ENCODE results near the gene C2CD4D. TPM values are rescaled to one million over a fixed set of nuclear protein-coding genes. Genes with fewer than 3 reads are reported as not detected.
"Not testable (repeated sequence)": the region's sequence is repeated elsewhere in the genome, so short reads cannot be mapped to it uniquely, and the experiment has no call there.

The C2CD4D gene
- total RNA-seq, 4 donors from 2014 or later = 1.4 to 4.2 (median 2.3) TPM

DNA sequence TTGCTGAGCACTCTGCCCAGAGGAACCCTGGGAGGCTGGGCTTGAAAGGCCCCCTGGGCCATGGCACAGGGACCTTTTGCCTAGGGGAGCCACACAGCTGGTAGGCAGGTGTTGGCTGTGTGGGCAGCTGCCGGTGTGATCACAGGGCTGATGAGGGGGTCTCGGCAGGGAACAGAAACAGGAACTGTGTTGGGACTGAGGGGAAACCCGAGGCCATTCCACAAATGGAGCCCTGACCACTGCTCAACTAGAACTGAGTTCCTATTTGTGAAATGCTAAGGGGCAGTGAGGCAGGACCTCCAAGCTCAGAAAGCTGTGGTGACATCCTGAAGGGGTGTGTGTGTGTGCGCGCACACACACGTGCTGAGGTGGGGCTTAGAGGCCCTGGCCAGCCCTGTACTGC lies 20.3 kb upstream of the C2CD4D start:
- DNase-seq (ENCODE audit: low spot score in 2 of 2) = no peak
- WGBS, 2 donors = 69 to 84% methylated on average over 6 of the region's 6 CpGs
- H3K4me3 ChIP-seq (ENCODE audit: low read depth, poor library complexity, severe bottlenecking) = no peak overlapping the region
- intact Hi-C loops (cut with DNase I; ENCODE audit: low total_unique reads) = no loop called here
- TF ChIP-seq, protein P1, sequence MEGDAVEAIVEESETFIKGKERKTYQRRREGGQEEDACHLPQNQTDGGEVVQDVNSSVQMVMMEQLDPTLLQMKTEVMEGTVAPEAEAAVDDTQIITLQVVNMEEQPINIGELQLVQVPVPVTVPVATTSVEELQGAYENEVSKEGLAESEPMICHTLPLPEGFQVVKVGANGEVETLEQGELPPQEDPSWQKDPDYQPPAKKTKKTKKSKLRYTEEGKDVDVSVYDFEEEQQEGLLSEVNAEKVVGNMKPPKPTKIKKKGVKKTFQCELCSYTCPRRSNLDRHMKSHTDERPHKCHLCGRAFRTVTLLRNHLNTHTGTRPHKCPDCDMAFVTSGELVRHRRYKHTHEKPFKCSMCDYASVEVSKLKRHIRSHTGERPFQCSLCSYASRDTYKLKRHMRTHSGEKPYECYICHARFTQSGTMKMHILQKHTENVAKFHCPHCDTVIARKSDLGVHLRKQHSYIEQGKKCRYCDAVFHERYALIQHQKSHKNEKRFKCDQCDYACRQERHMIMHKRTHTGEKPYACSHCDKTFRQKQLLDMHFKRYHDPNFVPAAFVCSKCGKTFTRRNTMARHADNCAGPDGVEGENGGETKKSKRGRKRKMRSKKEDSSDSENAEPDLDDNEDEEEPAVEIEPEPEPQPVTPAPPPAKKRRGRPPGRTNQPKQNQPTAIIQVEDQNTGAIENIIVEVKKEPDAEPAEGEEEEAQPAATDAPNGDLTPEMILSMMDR (IDR thresholded peaks at IDR 0.05) = no peak
- TF ChIP-seq POLR2A (IDR thresholded peaks at IDR 0.05) = no peak

DNA sequence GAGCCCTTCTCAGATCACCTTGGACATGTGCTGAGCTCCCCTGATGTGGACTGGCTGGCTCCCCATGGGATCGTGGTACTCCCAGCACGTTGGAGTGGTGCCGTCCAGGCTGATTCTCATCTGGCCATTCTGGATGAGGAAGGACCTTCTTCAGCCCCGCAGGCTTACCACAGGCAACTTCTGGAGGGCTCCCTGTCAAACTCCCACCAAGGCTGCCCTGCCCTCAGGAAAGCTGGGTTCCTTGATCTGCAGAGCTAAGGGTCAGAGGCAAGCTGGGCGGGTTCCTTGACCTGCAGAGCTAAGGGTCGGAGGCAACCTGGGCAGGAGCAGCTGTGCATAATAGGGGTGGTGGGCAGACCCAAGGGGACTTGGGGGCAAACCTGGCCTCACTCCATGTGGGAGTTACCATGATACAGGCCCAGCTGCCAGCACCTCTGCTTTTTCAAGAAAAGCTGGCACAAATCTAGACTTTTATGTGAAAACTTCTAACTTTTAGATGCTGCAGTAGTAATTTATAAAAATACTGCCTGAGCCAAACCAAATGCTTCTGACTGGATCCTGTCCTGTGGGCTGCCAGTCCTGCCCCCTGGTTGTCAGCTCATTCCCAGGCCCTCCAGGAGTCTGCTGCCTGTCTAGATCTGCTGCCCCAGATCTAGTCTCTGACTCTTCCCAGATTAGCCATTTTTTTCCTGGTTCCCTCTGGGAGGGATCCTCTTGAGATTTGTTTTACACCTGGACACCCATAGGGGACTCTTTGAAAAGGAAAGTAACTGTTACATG lies 19.5 kb upstream of the C2CD4D start:
- TF ChIP-seq, protein P1 (IDR thresholded peaks at IDR 0.05) = no peak
- no peak for TF ChIP-seq POLR2A (IDR thresholded peaks at IDR 0.05)
- 88 to 95% methylated on average over 6 of the region's 6 CpGs for WGBS, 2 donors
- DNase-seq (ENCODE audit: low spot score in 2 of 2) = no peak
- intact Hi-C loops (cut with DNase I; ENCODE audit: low total_unique reads) = no loop called here
- H3K4me3 ChIP-seq (ENCODE audit: low read depth, poor library complexity, severe bottlenecking) = no peak overlapping the region

DNA sequence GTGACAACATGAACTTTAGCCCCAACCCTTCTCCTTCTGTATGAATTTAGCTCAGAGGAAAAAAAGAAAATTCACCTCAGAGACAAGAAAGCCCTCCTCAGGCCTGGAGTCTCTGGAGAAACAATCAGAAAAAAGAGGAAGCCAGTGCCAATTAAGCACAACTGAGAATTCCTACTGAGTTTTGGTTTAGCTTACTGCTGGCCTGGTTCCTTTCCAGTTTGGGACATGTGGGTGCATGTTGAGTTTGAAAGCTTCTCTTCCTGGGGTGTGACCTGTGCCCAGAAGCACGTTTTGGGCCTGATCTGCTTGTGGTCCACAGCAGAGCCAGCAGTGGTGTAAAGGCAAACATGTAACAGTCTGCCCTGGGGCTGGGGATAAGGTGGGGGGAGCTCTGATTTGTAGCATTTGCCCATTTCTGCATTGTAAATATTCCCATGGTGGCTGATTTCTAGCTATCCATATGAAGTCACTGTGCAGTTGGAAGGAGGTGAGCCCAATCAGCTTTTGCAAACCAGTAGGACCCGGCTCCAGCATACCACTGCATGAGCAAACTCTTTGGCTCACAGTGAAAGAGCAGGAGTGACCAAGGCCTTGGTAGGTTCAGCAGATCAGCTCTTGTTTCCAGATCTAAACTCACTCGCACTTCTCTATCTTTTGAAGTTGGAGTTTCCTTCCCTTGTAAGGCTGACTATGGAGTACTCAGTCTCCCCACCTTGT lies 18.6 kb upstream of the C2CD4D start:
- no peak for DNase-seq (ENCODE audit: low spot score in 2 of 2)
- TF ChIP-seq POLR2A (IDR thresholded peaks at IDR 0.05) = no peak
- TF ChIP-seq, protein P1 (IDR thresholded peaks at IDR 0.05) = no peak
- WGBS, 2 donors = 63 to 64% methylated on average over 3 of the region's 3 CpGs
- intact Hi-C loops (cut with DNase I; ENCODE audit: low total_unique reads) = no loop called here
- no peak overlapping the region for H3K4me3 ChIP-seq (ENCODE audit: low read depth, poor library complexity, severe bottlenecking)

DNA sequence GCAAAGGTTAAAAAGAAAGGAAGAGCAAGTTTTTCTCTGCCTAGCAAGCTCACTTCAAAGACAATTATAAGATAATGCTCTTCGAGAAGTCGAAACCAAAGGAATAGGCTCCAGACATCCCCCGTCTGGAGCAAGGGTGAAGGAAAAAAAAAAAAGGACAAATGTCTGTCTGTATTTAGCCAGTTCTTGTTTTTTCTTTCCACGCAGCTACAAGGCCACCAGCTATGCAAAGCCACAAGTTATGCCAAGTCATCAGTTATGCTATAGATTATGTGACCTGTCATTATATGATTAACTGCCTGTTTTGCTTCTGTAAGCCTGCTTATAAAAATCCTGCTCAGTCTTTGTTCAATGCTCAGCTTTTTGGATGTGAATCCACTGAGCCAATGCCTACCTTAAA lies 16.3 kb upstream of the C2CD4D start:
- intact Hi-C loops (cut with DNase I; ENCODE audit: low total_unique reads) = no loop called here
- DNase-seq (ENCODE audit: low spot score in 2 of 2) = no peak
- WGBS, 2 donors = 17 to 24% methylated on average over 4 of the region's 4 CpGs
- no peak for TF ChIP-seq POLR2A (IDR thresholded peaks at IDR 0.05)
- TF ChIP-seq, protein P1 (IDR thresholded peaks at IDR 0.05) = no peak
- no peak overlapping the region for H3K4me3 ChIP-seq (ENCODE audit: low read depth, poor library complexity, severe bottlenecking)

DNA sequence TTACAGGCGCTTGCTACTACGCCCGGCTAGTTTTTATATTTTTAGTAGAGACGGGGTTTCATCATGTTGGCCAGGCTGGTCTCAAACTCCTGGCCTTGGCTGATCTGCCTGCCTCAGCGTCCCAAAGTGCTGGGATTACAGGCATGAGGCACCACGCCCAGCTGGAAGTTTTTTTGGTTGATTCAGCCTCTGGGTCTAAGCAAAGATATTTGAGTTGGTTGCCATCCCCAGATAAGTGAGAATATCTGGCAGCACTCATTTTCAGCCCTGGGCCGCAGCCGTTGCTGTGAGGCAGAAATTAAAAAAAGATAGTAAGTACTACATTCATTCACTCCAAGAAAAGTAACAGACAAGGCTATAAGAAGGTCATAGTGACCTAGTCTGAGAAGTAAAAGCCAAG lies 15.9 kb upstream of the C2CD4D start:
- intact Hi-C loops (cut with DNase I; ENCODE audit: low total_unique reads); H3K4me3 ChIP-seq (ENCODE audit: low read depth, poor library complexity, severe bottlenecking); DNase-seq (ENCODE audit: low spot score in 2 of 2): not testable (repeated sequence)
- WGBS, 2 donors = 40 to 52% methylated on average over 8 of the region's 8 CpGs

DNA sequence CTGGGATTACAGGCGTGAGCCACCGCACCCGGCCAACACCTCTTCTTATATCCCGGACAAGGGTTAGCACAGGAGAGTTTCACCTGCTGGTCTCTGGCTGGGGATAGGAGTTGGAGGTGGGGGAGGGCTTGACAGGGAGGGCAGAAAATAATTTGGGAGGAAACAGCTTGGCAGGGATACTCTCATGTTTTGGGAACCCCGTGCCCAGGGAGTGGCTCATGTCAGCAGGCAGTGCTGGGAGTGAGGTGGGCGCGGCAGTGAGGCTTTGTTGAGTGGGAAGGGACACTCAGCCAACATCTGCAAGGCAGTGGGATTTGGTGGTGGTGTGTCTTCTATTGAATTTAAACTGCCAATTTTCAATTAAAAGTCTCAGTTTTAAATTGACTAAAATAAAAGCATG lies 15.0 kb upstream of the C2CD4D start:
- H3K4me3 ChIP-seq (ENCODE audit: low read depth, poor library complexity, severe bottlenecking) = no peak overlapping the region
- TF ChIP-seq POLR2A (IDR thresholded peaks at IDR 0.05) = no peak
- TF ChIP-seq, protein P1 (IDR thresholded peaks at IDR 0.05) = no peak
- DNase-seq (ENCODE audit: low spot score in 2 of 2) = no peak
- intact Hi-C loops (cut with DNase I; ENCODE audit: low total_unique reads) = no loop called here
- 65 to 73% methylated on average over 7 of the region's 7 CpGs for WGBS, 2 donors
